Femur (tissue), 1 donor: Measurements from ENCODE around the gene MYBPC2.

Source experiments
- DNase-seq: peaks from one replicate; pipeline ENCODE4 v3.0.0-alpha.2; 2017

The MYBPC2 gene

DNA sequence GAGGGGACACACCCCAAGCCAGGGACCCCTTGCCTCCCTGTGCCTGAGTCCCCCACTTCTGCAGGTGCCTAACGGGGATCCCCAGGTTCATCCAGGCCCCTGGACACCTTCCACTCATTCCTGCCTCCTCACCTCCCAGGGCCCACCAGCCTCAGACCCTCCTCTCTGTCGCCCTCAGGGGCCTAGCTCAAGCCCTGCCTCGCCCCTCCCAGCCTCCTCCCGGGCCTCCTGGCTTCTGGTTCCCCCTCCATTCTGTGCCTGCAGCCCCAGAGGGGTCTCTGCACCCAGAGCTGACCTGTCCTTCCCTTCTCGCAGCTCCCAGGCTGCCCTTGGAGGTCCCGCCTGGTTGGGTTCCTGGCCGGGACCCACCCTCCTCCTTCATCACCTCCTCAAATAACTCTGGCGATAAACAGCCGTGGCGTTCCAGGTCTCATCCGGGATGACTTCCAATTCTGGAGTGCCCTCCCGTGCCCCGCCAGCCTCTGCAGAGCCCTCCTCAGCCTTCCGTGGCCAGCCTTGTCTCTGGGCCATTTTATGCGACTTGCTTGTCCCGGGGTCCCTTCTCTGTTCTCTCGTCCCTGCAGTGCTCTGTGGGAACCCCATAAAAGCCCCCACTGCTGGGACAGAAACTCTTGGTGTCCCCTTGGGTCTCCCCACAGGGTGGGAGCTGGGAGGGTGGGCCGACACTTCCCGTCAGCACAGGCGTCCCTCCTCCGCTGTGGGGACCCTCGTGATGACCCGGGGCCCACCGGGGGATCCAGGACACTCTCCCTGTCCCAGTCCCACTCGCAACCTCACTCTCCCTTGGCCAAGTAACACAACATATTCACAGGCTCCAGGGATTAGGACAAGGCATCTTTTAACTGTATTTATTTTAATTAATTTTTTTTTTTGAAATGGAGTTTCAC is 69.1 kb downstream of the MYBPC2 start:
- no peak for DNase-seq

DNA sequence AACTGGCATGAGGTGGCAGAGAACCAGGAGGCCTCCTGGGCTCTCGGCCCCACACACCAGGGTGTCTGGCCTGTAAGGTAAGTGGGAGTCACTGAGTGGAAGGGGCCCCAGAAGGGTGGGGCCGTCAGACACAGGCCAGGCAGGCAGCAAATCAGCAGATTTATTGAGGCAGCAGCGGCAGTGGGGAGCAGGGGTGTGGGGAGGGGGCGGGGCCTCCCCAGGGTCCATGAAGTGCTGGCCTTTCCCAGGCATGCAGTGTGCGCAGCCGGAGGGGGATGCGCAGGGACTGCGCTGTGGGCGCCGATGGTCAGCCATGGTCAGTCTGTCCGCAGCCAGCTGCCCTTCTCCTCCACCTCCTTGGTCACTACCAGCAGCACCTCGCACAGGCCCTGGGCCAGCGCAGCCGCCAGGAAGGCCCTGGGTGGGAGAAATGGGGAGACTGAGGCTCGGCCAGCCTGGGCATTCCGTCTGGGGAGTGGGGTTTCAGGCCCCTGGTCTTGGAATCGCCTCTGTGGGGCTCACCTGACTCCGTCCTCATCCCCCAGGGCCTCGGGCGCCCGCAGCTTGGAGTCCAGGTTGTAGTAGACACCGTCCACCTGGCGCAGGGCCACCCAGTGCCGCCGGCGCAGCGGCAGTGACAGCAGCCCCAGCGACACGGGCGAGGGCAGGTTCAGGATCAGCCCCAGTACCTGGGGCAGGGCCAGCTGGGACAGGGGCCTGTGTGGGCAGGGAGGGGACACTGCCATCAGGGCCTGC is 73.3 kb downstream of the MYBPC2 start:
- no peak for DNase-seq

DNA sequence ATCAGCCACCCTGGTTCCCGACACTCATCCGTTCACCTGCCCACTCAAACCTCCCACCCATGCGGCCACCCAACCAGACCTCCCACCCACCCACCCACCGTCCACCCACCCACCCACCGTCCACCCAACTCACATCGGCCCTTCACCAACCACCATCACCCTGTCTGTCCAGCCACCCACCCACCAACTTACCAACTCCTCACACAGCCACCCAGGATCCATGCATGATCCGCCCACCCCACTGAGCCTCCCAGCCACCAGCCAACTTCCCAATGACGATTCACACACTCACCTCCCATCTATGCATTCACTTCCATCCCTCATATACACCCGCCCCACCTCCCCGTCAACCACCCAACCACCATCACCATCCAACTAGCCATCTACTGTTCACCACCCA is 74.0 kb downstream of the MYBPC2 start:
- no peak for DNase-seq

DNA sequence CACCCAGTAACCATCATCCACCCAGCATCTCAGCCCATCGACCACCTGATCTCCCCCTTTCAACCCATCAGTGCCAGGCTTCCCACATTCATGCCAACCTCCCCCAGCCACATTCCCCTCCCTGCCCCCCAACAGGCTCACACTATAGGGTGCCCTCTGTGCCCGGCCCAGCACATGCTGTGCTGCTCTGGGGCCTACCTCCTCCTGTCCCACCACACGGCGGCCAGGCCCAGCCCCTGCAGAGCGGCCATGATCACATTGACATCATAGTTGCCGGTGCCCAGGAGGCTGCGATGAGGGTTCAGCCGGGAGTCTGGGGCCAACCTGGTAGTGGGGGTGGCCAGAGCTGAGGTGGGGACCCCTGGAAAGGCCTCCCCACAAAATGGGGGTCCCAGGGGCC is 74.7 kb downstream of the MYBPC2 start:
- DNase-seq: no peak

DNA sequence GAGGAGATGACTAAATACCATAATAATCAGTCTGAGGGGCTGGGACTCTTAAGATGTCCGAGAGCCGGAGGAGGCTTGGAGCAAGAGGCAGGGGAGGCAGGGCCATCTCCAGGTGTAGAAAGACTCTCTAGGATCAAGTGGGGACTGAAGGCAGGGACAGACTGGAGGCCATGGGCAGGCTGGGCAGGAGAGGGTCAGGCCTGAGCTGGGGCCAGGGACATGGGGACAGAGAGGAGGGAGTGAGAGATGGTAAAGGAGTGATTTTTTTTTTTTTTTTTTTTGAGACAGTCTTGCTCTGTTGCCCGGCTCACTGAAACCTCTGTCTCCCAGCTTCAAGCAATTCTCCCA is 76.1 kb downstream of the MYBPC2 start:
- DNase-seq: no peak

DNA sequence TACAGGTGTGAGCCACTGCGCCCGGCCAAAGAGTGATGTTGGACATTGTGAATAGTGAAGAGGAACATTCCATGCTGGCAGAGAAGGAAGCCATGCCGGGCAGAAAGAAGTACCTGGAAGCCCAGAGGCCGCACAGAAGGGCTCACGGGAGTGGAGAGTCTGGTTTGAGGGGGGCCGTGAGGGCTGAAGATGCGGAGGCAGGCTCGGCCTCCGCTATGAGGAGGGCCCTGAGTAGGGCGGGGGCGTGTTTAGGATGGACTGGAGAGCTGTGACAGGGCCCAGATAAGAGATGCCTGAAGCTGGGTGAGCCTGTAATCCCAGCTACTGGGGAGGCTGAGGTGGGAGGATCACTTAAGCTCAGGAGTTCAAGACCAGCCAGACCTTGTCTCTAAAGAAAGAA is 76.7 kb downstream of the MYBPC2 start:
- DNase-seq: no peak

DNA sequence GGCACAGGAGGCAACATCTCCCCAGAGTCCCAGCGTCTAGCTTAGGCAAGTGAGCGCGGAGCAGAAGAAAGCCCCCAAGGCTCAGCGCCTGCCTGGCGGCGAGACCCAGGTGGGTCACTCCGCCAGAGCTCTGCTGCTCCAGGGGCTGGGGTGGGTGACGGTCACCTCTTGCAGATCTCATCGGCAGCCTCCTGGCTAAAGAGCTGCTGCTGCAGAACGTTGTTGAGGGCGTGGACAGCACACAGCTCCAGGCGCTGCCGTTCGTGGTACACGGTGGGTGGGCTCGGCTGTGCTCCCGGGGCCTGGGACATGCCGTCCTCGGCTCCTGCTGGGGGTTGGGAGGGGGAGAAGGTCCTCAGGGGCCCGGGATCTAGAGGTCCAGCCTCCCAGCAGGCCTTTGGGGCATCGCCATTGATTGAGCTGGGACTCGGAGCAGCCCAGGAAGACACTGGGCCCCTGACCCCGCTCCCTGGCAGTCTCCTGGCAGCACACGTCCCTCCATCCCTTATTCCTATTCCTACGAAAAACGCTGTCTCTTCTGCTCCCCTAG is 77.5 kb downstream of the MYBPC2 start:
- peak; percentile 52 for DNase-seq

DNA sequence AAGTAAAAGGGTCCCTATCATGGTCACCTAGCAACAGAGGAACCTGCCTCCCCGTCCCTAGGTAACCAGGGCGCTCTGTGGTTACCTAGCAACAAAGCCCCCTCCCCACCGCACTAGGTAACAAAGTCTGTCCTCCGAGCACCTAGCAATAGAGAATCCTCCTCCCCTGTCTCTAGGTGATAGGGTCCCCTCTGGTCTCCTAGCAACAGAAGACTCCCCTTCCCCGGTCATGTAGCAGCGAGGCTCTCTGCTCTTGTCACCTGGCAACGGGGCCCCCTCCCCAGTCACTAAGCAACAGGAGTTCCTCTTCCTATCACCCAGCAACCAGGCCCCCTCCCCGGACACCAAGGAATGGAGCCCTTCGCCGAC is 78.0 kb downstream of the MYBPC2 start:
- DNase-seq: no peak

DNA sequence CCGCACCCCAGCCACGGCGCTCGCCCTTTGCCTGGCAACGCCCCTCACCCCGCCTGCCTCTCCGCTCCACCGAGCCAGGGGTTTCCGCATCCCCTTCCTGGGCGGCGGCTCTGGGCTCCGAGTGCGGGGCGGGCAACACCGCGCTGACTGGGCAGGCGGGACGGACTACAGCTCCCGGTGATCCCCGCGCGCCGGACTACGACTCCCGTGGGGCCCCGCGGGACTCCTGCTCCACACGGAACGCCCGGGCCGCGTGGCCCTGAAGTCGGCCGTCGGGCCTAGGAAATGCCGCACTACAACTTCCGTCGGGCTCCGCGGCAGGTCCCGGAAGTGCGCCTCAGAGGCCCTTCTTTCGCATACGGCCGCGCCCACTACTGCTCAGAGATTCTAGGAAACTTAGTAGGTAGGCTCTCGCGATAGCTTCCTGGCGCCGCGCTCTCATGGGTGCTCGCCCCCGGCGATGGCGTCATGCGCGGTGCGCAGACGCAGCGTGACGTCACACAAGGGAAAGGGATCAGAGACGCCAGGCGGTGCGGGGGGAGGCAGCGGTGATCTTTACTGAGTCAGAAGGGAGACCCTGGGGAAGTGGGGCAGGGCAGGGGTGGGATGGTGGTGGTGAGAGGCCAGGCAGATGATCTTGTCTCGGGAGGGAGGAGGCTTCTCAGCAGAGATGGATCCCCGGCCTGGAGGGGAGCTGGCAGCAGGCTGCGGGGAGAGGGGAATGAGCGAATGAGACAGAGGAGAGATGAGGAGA is 78.6 kb downstream of the MYBPC2 start, which contains the start of gene JOSD2:
TSS of gene JOSD2 (minus strand) at position 123 of the 754 bp plus-strand sequence. CDS start 760 bp downstream, outside the sequence.
- peak; percentile 99 for DNase-seq

DNA sequence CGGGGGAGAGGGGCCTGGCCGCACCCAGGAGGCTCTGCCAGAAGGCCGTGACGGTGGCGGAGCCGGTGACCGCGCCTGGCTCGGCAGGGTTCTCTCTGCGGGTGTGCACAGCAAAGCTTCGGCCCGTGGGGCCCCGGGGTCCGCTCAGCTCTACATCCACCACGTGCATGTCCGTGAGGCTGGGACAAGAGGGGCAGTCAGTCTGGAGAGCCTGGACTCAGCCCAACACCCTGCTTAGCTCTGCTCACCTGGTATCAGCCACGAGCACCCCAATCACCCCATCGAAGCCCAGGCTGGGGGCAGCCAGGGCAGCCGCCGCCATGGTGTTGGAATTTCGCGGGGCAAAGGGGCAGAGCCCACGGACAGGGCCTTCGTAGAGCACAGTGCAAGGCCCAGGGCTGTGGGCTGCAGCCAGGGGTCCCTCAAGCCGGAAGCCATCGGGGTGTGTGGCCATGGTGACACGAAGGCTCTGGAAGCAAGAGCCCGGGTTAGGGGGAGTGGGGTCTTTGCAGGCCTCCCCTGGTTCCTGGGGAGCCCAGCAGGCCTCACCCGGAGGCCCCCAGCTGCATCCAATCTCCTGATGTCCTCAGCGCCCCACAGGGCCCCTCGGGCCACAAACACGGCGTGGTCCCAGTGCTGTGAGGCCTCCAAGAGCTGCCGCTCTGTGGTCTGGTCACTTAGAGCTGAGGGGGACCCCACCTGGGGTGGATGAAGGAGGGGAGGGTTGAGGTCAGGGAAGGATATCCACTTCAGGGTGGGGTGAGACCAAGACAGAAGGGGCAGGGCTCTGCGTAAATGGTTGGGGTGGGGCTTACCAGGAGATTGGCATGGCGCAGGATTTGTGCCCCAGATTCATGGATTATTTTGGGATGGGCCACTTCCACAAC is 79.7 kb downstream of the MYBPC2 start:
- peak; percentile 43 for DNase-seq

DNA sequence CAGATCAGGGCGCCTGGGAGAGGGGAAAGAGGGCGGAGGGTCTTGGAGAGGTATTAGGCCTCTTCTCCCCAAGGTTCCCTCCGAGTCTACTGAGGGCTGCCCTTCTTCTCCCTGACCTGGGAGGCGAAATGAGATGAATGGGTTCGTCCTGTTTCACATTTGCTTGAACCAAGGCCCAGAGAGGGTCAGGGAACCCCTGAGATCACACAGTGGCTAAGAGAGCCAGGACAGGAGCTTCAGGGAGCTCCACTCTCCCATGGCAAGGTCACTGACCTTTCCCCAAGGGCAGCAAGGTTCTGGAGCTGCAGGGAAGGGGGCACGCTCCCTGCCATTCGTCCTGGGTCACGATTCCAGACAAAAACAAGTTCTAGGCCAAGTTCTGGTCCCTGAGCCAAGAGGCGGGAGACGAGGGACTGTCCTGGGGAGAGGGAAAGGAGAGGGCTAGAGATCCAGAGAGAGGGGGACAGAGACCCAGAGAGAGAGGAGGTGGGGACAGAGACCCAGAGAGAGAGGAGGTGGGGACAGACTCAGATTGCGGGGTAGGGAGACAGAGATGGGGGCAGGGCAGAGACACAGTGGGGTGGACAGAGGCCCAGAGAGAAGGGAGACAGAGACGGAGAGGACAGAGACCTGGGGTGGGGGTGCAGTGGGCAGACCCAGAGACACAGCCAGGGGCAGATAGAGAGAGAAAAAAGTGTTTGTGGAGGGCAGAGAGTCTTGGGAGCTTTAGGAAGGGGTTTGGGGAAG is 80.5 kb downstream of the MYBPC2 start:
- no peak for DNase-seq

DNA sequence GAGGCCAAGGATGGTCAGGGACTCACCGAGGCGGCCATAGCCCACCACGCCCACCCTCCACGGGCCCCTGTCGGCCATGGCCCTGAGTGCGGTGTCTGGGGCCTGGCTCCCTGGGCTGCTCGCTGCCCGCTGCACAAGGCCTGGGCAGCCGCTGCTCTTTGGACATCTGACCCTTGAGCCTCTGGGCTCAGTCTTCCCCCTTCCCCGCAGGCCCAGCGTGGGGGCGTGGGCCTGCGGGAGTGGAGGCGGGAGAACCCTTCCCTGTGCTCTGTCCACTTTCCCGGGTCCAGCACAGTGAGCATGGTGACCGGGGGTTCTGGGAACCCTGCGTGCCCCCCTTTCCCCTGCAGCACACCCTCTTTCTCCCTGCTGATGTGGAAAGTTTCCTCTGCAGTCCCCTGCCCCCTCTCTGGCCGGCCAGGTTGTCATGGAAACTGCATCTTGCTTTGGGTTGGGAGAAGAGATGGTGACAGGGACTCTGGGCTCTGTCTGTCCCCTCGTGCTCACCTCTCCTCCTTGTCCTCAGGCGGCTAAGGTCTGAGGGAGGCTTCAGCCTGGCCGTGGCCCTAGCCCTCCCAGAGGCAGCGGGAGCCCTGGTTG is 81.2 kb downstream of the MYBPC2 start, which contains the start of gene ASPDH:
TSS of gene ASPDH (minus strand) at position 168 of the 600 bp plus-strand sequence. CDS start at position 78, 90 bp downstream.
- no peak for DNase-seq

DNA sequence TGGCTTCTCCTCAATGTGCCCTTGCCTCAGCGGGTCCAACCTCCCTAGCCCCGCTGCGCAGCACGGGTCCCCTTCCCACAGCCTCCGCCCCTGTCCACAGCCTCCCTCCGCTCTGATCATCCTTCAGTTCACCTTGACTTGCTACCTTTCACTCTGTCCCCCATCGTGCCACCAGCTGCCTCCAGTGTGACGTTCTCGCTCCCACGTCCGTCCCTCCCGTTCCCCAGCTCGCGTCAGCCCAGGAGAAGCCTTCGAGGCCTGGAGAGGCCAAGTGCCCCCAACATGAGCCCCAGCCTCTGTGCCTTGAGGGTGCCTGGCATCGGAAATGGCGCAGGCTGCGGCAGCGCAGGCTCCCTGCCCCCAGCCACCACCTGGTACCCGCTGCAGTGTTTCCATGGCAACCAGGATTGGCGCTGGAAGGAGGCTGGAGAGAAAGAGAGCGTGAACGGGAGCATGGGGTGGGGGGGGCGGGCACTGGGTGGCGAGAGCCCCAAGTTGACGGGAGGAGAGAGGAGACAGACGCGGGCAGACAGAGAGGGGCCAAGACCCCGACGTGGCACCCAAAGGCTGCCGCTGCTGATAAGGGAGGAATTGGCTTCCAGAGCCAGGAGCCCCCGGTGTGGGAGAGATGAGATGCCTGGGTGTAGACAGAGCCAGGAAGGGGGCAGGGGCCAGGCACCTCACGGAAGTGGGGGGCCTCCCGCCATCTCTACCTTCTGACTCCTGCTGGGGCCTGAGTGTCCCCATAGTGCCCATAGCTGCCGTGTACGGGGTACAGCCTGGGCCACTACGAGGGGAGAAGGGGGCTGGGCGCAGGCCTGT is 81.9 kb downstream of the MYBPC2 start:
- DNase-seq: no peak

DNA sequence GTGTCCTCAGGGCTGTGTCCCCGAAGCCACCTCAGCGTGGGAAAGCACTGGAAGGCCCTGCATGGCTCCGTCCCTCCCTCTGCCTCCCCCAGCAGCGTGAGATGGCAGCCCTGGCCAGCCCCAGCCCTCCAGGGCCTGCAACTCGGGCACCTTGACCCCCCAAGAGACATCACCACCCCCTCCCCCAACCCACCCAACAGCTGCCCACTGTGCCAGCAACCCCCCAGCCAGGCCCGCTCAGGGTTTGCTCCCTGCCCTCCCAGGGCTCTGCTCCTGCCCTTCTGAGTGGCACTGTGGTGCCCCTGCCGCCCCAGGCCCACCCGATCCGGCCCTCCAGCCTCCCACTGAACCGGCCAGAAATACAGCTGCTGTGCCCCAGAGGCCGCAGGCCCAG is 82.5 kb downstream of the MYBPC2 start:
- DNase-seq: no peak
